Measurements from ENCODE around the gene PTOV1. TPM values are rescaled to one million over a fixed set of nuclear protein-coding genes. Genes with fewer than 3 reads are reported as not detected.

Gene PTOV1
- total RNA-seq, 1 experiment from 2014 or later, result 114 TPM

- CTCF ChIA-PET, result no interaction called here
- BruUV-seq (replicated peaks), result no TSS peak
Measured at GRCh38 chr19:49894879-49895565, 44.1 kb downstream of the PTOV1 start.

GRCh38 chr19:49895566-49896297 is 44.8 kb downstream of the PTOV1 start:
- ChIA-PET POLR2A (no interaction called here), CTCF (no interaction called here)
- H3K27me3 ChIP-seq (ENCODE audit: control insufficient read depth, insufficient read depth, low read length), result no peaks in the 10 kb centered on the region
- peaks cover 10% of the 10 kb centered on the region for H3K4me1 ChIP-seq (ENCODE audit: control insufficient read depth, insufficient read depth, low read length)
- no peak overlapping the region for H3K4me3 ChIP-seq (ENCODE audit: low read depth in 2 of 2, low read length in 2 of 2)
- H3K36me3 ChIP-seq (ENCODE audit: control insufficient read depth, insufficient read depth, low read length), result no peaks in the 10 kb centered on the region
- in situ Hi-C loops (cut with HindIII; ENCODE audit: low pct_unique_long_range_greater_than_20kb, low sequenced_read_pairs), result no loop called here
- no peaks in the 10 kb centered on the region for H3K9me3 ChIP-seq (ENCODE audit: control insufficient read depth, insufficient read depth, low read depth, low read length)
- intact Hi-C loops (cut with micrococcal nuclease; ENCODE audit: unreplicated experiment), result no loop called here
- no peak overlapping the region for H3K27ac ChIP-seq (ENCODE audit: low read length)
- no peak for ATAC-seq
- no TSS peak for BruUV-seq (replicated peaks)
- no peak for TF ChIP-seq POLR2AphosphoS5 (IDR thresholded peaks at IDR 0.05; ENCODE audit: low read depth, low read length)
- no peak for TF ChIP-seq REST (IDR thresholded peaks at IDR 0.05; ENCODE audit: insufficient read depth in 1 of 2, low read depth in 2 of 2, low read length in 1 of 2)
- TF ChIP-seq SIN3A (IDR thresholded peaks at IDR 0.05; ENCODE audit: borderline replicate concordance, insufficient read depth, low read depth, low read length), result no peak
- no peak for TF ChIP-seq CTCF (IDR thresholded peaks at IDR 0.05)
- DNase-seq (ENCODE audit: low read depth, low spot score), result no peak

More at GRCh38 chr19:49894879-49895565, 44.1 kb downstream of the PTOV1 start:
- Histone ChIP-seq H3K4me3 (ENCODE audit: low read depth in 2 of 2, low read length in 2 of 2) (no peak overlapping the region), H3K36me3 (ENCODE audit: control insufficient read depth, insufficient read depth, low read length) (no peaks in the 10 kb centered on the region), H3K9me3 (ENCODE audit: control insufficient read depth, insufficient read depth, low read depth, low read length) (no peaks in the 10 kb centered on the region), H3K27ac (ENCODE audit: low read length) (no peak overlapping the region), H3K27me3 (ENCODE audit: control insufficient read depth, insufficient read depth, low read length) (no peaks in the 10 kb centered on the region), H3K4me1 (ENCODE audit: control insufficient read depth, insufficient read depth, low read length) (peaks cover 10% of the 10 kb centered on the region)
- TF ChIP-seq SIN3A (IDR thresholded peaks at IDR 0.05; ENCODE audit: borderline replicate concordance, insufficient read depth, low read depth, low read length) (no peak), POLR2AphosphoS5 (IDR thresholded peaks at IDR 0.05; ENCODE audit: low read depth, low read length) (no peak), TCF7L2 (IDR thresholded peaks at IDR 0.05; ENCODE audit: low read depth, low read length) (no peak), REST (IDR thresholded peaks at IDR 0.05; ENCODE audit: insufficient read depth in 1 of 2, low read depth in 2 of 2, low read length in 1 of 2) (no peak), CTCF (IDR thresholded peaks at IDR 0.05) (no peak)
- in situ Hi-C loops (cut with HindIII; ENCODE audit: low pct_unique_long_range_greater_than_20kb, low sequenced_read_pairs), result no loop called here
- intact Hi-C loops (cut with micrococcal nuclease; ENCODE audit: unreplicated experiment), result no loop called here
- no peak for ATAC-seq
- DNase-seq (ENCODE audit: low read depth, low spot score), result no peak
- POLR2A ChIA-PET, result no interaction called here
